HCT116 (cell line): ENCODE data around the gene NDUFB7. TPM values are rescaled to one million over a fixed set of nuclear protein-coding genes. Genes with fewer than 3 reads are reported as not detected.
A peak's percentile ranks its signal among the peaks of the same experiment; 100 is the strongest.

Source experiments
- ATAC-seq: fragments of 200-7000 bp; cut with Tn5 transposase; 2 replicates; pipeline ENCODE4 v1.9.1; 2020; ENCODE audit warnings: mild to moderate bottlenecking, moderate library complexity
- BruUV-seq: library from RNA; stranded (reverse); fragments of 400-500 nt; replicated peaks from 2 replicates; lab custom pipeline; 2021; lab: Mats Ljungman, UMichigan
- CTCF ChIA-PET: fragments of 300-600 bp; sonication (Branson Sonifier 250); formaldehyde crosslinking; loops from one replicate; lab custom pipeline; 2021; ENCODE audit warnings: antibody characterized with exemption; lab: Charles Lee
- POLR2A ChIA-PET: fragments of 300-600, 350-600 bp; sonication (Branson Sonifier 250); formaldehyde crosslinking; loops from one replicate; lab custom pipeline; 2021; ENCODE audit warnings: antibody characterized with exemption; lab: Charles Lee
- RAD21 ChIA-PET, 2 experiments: fragments of 300-600 bp; sonication (Branson Sonifier 250); formaldehyde crosslinking; loops; one replicate each; lab custom pipeline; 2023; ENCODE audit warnings: low total read pairs in 2 of 2; ENCODE audit not compliant: uncharacterized antibody in 2 of 2, unreplicated experiment in 2 of 2, low non-redundant PET in 1 of 2; lab: Charles Lee
- DNase-seq: peaks from one replicate; pipeline ENCODE4 v3.0.0-alpha.2; 2010; ENCODE audit warnings: low read depth, low spot score
- H2AFZ ChIP-seq: fragments of 200-600 bp; shearing (Covaris generic), sonication (generic); 2 replicates; pipeline ENCODE4 v1.6.1; 2017; ENCODE audit warnings: low read depth, mixed run types, mixed read lengths, antibody characterized with exemption, low read length; ENCODE audit not compliant: poor library complexity, severe bottlenecking
- H3K27ac ChIP-seq: 2 replicates; pipeline ENCODE4 v1.5.1; 2012; ENCODE audit warnings: low read depth, low read length
- H3K27me3 ChIP-seq: fragments of 200-600 bp; sonication (generic); 2 replicates; pipeline ENCODE4 v1.6.1; 2016; ENCODE audit warnings: mixed run types, low read length, mixed read lengths; ENCODE audit not compliant: insufficient read depth
- H3K36me3 ChIP-seq, 2 experiments: fragments of 200-500 bp in 1 of 2; fragments of 200-600 bp in 1 of 2; sonication (Bioruptor generic) in 1 of 2; sonication (generic) in 1 of 2; 2 replicates each; pipeline versions ENCODE4 v1.5.1 to v1.6.1; 2014 to 2016; ENCODE audit warnings: low read length in 2 of 2, inconsistent platforms in 1 of 2, mixed read lengths in 1 of 2, mixed run types in 1 of 2; ENCODE audit not compliant: insufficient read depth in 2 of 2, control insufficient read depth in 1 of 2
- H3K4me1 ChIP-seq, 2 experiments: fragments of 200-600 bp in 1 of 2; sonication (generic) in 1 of 2; 2 replicates each; pipeline versions ENCODE4 v1.5.1 to v1.6.1; 2012 to 2017; ENCODE audit warnings: low read length in 2 of 2, inconsistent platforms in 1 of 2, mild to moderate bottlenecking in 1 of 2, mixed read lengths in 1 of 2, mixed run types in 1 of 2, moderate library complexity in 1 of 2; ENCODE audit not compliant: insufficient read depth in 2 of 2, control insufficient read depth in 1 of 2
- H3K4me2 ChIP-seq: fragments of 200-600 bp; sonication (generic); 2 replicates; pipeline ENCODE4 v1.6.1; 2017; ENCODE audit warnings: mixed run types, low read length, mixed read lengths
- H3K4me3 ChIP-seq, 2 experiments: fragments of 200-600 bp in 1 of 2; sonication (generic) in 1 of 2; replicated peaks in 1 of 2; 2 replicates each; pipeline ENCODE4 v1.5.1; 2011 to 2016; ENCODE audit warnings: low read length in 2 of 2, control low read depth in 1 of 2, low read depth in 1 of 2, mild to moderate bottlenecking in 1 of 2, mixed read lengths in 1 of 2, mixed run types in 1 of 2
- H3K79me2 ChIP-seq: fragments of 200-600 bp; sonication (generic); 2 replicates; pipeline ENCODE4 v1.6.1; 2017; ENCODE audit warnings: mild to moderate bottlenecking, mixed run types, low read length, moderate library complexity, mixed read lengths; ENCODE audit not compliant: insufficient read depth
- H3K9ac ChIP-seq: fragments of 200-600 bp; sonication (generic); 2 replicates; pipeline ENCODE4 v1.6.1; 2016; ENCODE audit warnings: low read length, mixed read lengths
- H3K9me2 ChIP-seq: fragments of 200-600 bp; sonication (generic), shearing (Covaris generic); 2 replicates; pipeline ENCODE4 v1.6.1; 2017; ENCODE audit warnings: mixed run types, mild to moderate bottlenecking, moderate library complexity; ENCODE audit not compliant: insufficient read depth
- H3K9me3 ChIP-seq, 2 experiments: fragments of 200-500 bp in 1 of 2; fragments of 200-600 bp in 1 of 2; sonication (Bioruptor generic) in 1 of 2; sonication (generic) in 1 of 2; 2 replicates each; pipeline ENCODE4 v1.6.1; 2014 to 2017; ENCODE audit warnings: low read length in 2 of 2, mixed read lengths in 2 of 2, inconsistent platforms in 1 of 2, low read depth in 1 of 2, mild to moderate bottlenecking in 1 of 2, mixed run types in 1 of 2, moderate library complexity in 1 of 2; ENCODE audit not compliant: control insufficient read depth in 1 of 2, insufficient read depth in 1 of 2
- H4K20me1 ChIP-seq: fragments of 200-600 bp; sonication (generic), shearing (Covaris generic); 2 replicates; pipeline ENCODE4 v1.6.1; 2017; ENCODE audit warnings: mixed run types, mild to moderate bottlenecking, moderate library complexity; ENCODE audit not compliant: insufficient read depth
- ATF3 ChIP-seq: IDR thresholded peaks from 2 replicates; pipeline ENCODE4 v1.6.1; 2012
- CBX3 ChIP-seq: IDR thresholded peaks from 2 replicates; pipeline ENCODE4 v1.6.1; 2012; ENCODE audit warnings: low read depth
- CEBPB ChIP-seq: IDR thresholded peaks from 2 replicates; pipeline ENCODE4 v1.6.1; 2012; ENCODE audit warnings: low read depth
- CTCF ChIP-seq, 3 experiments: fragments of 200-600 bp in 1 of 3; sonication (generic) in 1 of 3; IDR thresholded peaks in 2 of 3; conservative IDR thresholded peaks in 1 of 3; 2 replicates each; pipeline ENCODE4 v1.5.1; 2012 to 2017; ENCODE audit warnings: low read depth in 2 of 3, low read length in 2 of 3, antibody characterized with exemption in 1 of 3, borderline replicate concordance in 1 of 3, control low read depth in 1 of 3, mild to moderate bottlenecking in 1 of 3, mixed read lengths in 1 of 3, mixed run types in 1 of 3, moderate library complexity in 1 of 3; ENCODE audit not compliant: insufficient read depth in 1 of 3
- EZH2phosphoT487 ChIP-seq: fragments of 200-600 bp; IDR thresholded peaks from 2 replicates; pipeline ENCODE4 v1.6.1; 2018; ENCODE audit warnings: antibody characterized with exemption, borderline replicate concordance
- JUND ChIP-seq: IDR thresholded peaks from 2 replicates; pipeline ENCODE4 v1.6.1; 2012
- POLR2A ChIP-seq: IDR thresholded peaks from 2 replicates; pipeline ENCODE4 v1.7.0; 2011; ENCODE audit warnings: borderline replicate concordance; ENCODE audit not compliant: insufficient read depth, insufficient read length; ENCODE audit errors: extremely low read depth
- POLR2AphosphoS5 ChIP-seq: IDR thresholded peaks from 2 replicates; pipeline ENCODE4 v1.6.1; 2011; ENCODE audit warnings: mild to moderate bottlenecking, low read depth, low read length, moderate library complexity
- RAD21 ChIP-seq: IDR thresholded peaks from 2 replicates; pipeline ENCODE4 v1.6.1; 2012; ENCODE audit warnings: low read depth, mild to moderate bottlenecking
- REST ChIP-seq: IDR thresholded peaks from 2 replicates; pipeline ENCODE4 v1.6.1; 2012; ENCODE audit warnings: low read depth
- SIN3A ChIP-seq: IDR thresholded peaks from 2 replicates; pipeline ENCODE4 v1.6.1; 2012; ENCODE audit warnings: low read depth
- SP1 ChIP-seq: IDR thresholded peaks from 2 replicates; pipeline ENCODE4 v1.6.1; 2012; ENCODE audit warnings: low read depth
- SRF ChIP-seq: IDR thresholded peaks from 2 replicates; pipeline ENCODE4 v1.6.1; 2012; ENCODE audit warnings: low read depth
- YY1 ChIP-seq: IDR thresholded peaks from 2 replicates; pipeline ENCODE4 v1.6.1; 2011; ENCODE audit warnings: low read length, low read depth, moderate library complexity, mild to moderate bottlenecking; ENCODE audit not compliant: insufficient replicate concordance; ENCODE audit errors: extremely low read depth
- ZFX ChIP-seq: fragments of 450-650 bp; IDR thresholded peaks from 2 replicates; pipeline ENCODE4 v1.6.1; 2017
- ZNF274 ChIP-seq: fragments of 200-500 bp; sonication (Bioruptor generic); IDR thresholded peaks from 2 replicates; pipeline ENCODE4 v1.6.1; 2014; ENCODE audit warnings: mild to moderate bottlenecking, low read depth, low read length, inconsistent platforms
- intact Hi-C: fragments of 100-400 bp; cut with micrococcal nuclease; formaldehyde crosslinking; loops from 2 replicates; pipeline ENCODE4 v1.10.0; 2022
- total RNA-seq: library from RNA; stranded (reverse); gene quantifications from one replicate; pipeline ENCODE4 v1.2.1, GENCODE V29; 2021; ENCODE audit not compliant: unreplicated experiment
- TF ChIP-seq, protein P1 (sequence below): IDR thresholded peaks from 2 replicates; pipeline ENCODE4 v1.6.1; 2011; ENCODE audit warnings: mild to moderate bottlenecking, low read length, moderate library complexity; ENCODE audit not compliant: insufficient replicate concordance; ENCODE audit errors: extremely low read depth
- TF ChIP-seq, protein P2 (sequence below): IDR thresholded peaks from 2 replicates; pipeline ENCODE4 v1.6.1; 2012

Gene NDUFB7
- total RNA-seq, 1 experiment from 2014 or later, result 167 TPM

GRCh38 chr19:14561847-14562351 lies 10.0 kb downstream of the NDUFB7 start:
- ATAC-seq (no peak), DNase-seq (no peak)
- TF ChIP-seq, protein P1, sequence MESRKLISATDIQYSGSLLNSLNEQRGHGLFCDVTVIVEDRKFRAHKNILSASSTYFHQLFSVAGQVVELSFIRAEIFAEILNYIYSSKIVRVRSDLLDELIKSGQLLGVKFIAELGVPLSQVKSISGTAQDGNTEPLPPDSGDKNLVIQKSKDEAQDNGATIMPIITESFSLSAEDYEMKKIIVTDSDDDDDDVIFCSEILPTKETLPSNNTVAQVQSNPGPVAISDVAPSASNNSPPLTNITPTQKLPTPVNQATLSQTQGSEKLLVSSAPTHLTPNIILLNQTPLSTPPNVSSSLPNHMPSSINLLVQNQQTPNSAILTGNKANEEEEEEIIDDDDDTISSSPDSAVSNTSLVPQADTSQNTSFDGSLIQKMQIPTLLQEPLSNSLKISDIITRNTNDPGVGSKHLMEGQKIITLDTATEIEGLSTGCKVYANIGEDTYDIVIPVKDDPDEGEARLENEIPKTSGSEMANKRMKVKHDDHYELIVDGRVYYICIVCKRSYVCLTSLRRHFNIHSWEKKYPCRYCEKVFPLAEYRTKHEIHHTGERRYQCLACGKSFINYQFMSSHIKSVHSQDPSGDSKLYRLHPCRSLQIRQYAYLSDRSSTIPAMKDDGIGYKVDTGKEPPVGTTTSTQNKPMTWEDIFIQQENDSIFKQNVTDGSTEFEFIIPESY, result no peak
- no peak for TF ChIP-seq SP1
- TF ChIP-seq POLR2A, result no peak
- no peak for TF ChIP-seq CTCF (IDR thresholded peaks at IDR 0.05 in 2 of 3, conservative IDR thresholded peaks at IDR 0.05 in 1 of 3; ENCODE audit: borderline replicate concordance in 1 of 3, insufficient read depth in 1 of 3, low read depth in 2 of 3, low read length in 2 of 3)
- no peak for TF ChIP-seq CBX3
- no peak for TF ChIP-seq ZNF274
- no peak for TF ChIP-seq CEBPB
- TF ChIP-seq JUND, result no peak
- TF ChIP-seq YY1, result no peak
- TF ChIP-seq, protein P2, sequence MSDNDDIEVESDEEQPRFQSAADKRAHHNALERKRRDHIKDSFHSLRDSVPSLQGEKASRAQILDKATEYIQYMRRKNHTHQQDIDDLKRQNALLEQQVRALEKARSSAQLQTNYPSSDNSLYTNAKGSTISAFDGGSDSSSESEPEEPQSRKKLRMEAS, result no peak
- TF ChIP-seq REST, result no peak
- TF ChIP-seq SRF, result no peak
- no peak for TF ChIP-seq POLR2AphosphoS5
- no peak for TF ChIP-seq SIN3A
- no peak for TF ChIP-seq EZH2phosphoT487
- TF ChIP-seq ATF3, result no peak
- TF ChIP-seq RAD21, result no peak
- no peak for TF ChIP-seq ZFX
- Histone ChIP-seq H3K9ac (no peak overlapping the region), H3K27ac (peak overlapping the region; percentile 18; the same call in 1 of the 2 replicates), H3K4me1 (peaks cover 7 to 19% of the 10 kb centered on the region in 2 experiments; a peak in 3 of 4 replicates), H3K4me2 (no peak overlapping the region), H3K9me2 (no peaks in the 10 kb centered on the region), H3K79me2 (peaks cover 60% of the 10 kb centered on the region), H4K20me1 (no peaks in the 10 kb centered on the region), H3K27me3 (no peaks in the 10 kb centered on the region), H3K36me3 (peaks cover 0 to 4% of the 10 kb centered on the region in 2 experiments; a peak in 2 of 4 replicates), H3K4me3 (no peak overlapping the region), H2AFZ (no peak overlapping the region), H3K9me3 (no peaks in the 10 kb centered on the region)
- BruUV-seq, result no TSS peak
- intact Hi-C loops, result no loop called here
- ChIA-PET POLR2A (no interaction called here), RAD21 (no interaction called here), CTCF (no interaction called here)
